Measurements from ENCODE around the gene BAG3. TPM values are rescaled to one million over a fixed set of nuclear protein-coding genes. Genes with fewer than 3 reads are reported as not detected.

Gene BAG3
- total RNA-seq, 2 donors from 2014 or later, result 13.4 to 19.5 TPM

GRCh38 chr10:119653916-119654315 is 2.7 kb downstream of the BAG3 start:
- Histone ChIP-seq H3K27me3 (ENCODE audit: control insufficient read depth, insufficient read depth, low read length, poor library complexity, severe bottlenecking) (peaks cover 10% of the 10 kb centered on the region), H3K4me3 (ENCODE audit: low read length) (peak overlapping the region; percentile 94), H3K36me3 (ENCODE audit: control insufficient read depth, insufficient read depth, low read length) (peaks cover 16% of the 10 kb centered on the region), H3K9me3 (ENCODE audit: control insufficient read depth, low read length) (no peaks in the 10 kb centered on the region), H3K9ac (ENCODE audit: extremely low read depth, low read length, poor library complexity, severe bottlenecking) (no peak overlapping the region), H3K27ac (ENCODE audit: low read depth, low read length) (no peak overlapping the region), H3K4me1 (ENCODE audit: control insufficient read depth, insufficient read depth, low read length) (peaks cover 41% of the 10 kb centered on the region)
- DNase-seq, result no peak
- Mint-ChIP-seq H3K27me3 (ENCODE audit: insufficient read depth) (peaks cover 18% of the 10 kb centered on the region), H3K4me3 (peak overlapping the region; percentile 82), H3K4me1 (peaks cover 54% of the 10 kb centered on the region), H3K9me3 (no peaks in the 10 kb centered on the region), H3K27ac (peak overlapping the region; percentile 18), H3K36me3 (ENCODE audit: low read depth) (peaks cover 6% of the 10 kb centered on the region)
- 69 to 90% methylated on average over 2 of the region's 2 CpGs for WGBS, 2 experiments (ENCODE audit: insufficient coverage in 1 of 2, insufficient read length in 1 of 2)
- TF ChIP-seq CTCF (conservative IDR thresholded peaks at IDR 0.05), result no peak

- WGBS, 2 experiments (ENCODE audit: insufficient coverage in 1 of 2, insufficient read length in 1 of 2), result 85 to 92% methylated on average over 6 of the region's 6 CpGs
- peak overlapping the region; percentile 94 for H3K4me3 ChIP-seq (ENCODE audit: low read length)
- no peak for TF ChIP-seq CTCF (conservative IDR thresholded peaks at IDR 0.05)
- H3K9me3 Mint-ChIP-seq, result no peaks in the 10 kb centered on the region
- peaks cover 54% of the 10 kb centered on the region for H3K4me1 Mint-ChIP-seq
- peaks cover 47% of the 10 kb centered on the region for H3K4me1 ChIP-seq (ENCODE audit: control insufficient read depth, insufficient read depth, low read length)
- peaks cover 10% of the 10 kb centered on the region for H3K27me3 ChIP-seq (ENCODE audit: control insufficient read depth, insufficient read depth, low read length, poor library complexity, severe bottlenecking)
- DNase-seq, result peak; percentile 64
- no peak overlapping the region for H3K9ac ChIP-seq (ENCODE audit: extremely low read depth, low read length, poor library complexity, severe bottlenecking)
- H3K36me3 ChIP-seq (ENCODE audit: control insufficient read depth, insufficient read depth, low read length), result peaks cover 19% of the 10 kb centered on the region
- H3K9me3 ChIP-seq (ENCODE audit: control insufficient read depth, low read length), result no peaks in the 10 kb centered on the region
- peaks cover 20% of the 10 kb centered on the region for H3K27me3 Mint-ChIP-seq (ENCODE audit: insufficient read depth)
- H3K27ac ChIP-seq (ENCODE audit: low read depth, low read length), result no peak overlapping the region
- H3K4me3 Mint-ChIP-seq, result no peak overlapping the region
- peaks cover 10% of the 10 kb centered on the region for H3K36me3 Mint-ChIP-seq (ENCODE audit: low read depth)
- peak overlapping the region; percentile 10 for H3K27ac Mint-ChIP-seq
Measured at GRCh38 chr10:119654540-119654939, 3.4 kb downstream of the BAG3 start.

GRCh38 chr10:119655566-119656001 is 4.4 kb downstream of the BAG3 start:
- H3K9me3 ChIP-seq (ENCODE audit: control insufficient read depth, low read length), result no peaks in the 10 kb centered on the region
- 85 to 89% methylated on average over 10 to 11 of the region's 11 CpGs for WGBS, 2 experiments (ENCODE audit: insufficient coverage in 1 of 2, insufficient read length in 1 of 2)
- H3K36me3 ChIP-seq (ENCODE audit: control insufficient read depth, insufficient read depth, low read length), result peaks cover 19% of the 10 kb centered on the region
- Mint-ChIP-seq H3K4me3 (no peak overlapping the region), H3K27me3 (ENCODE audit: insufficient read depth) (peaks cover 22% of the 10 kb centered on the region), H3K27ac (no peak overlapping the region), H3K36me3 (ENCODE audit: low read depth) (peaks cover 14% of the 10 kb centered on the region), H3K9me3 (no peaks in the 10 kb centered on the region), H3K4me1 (peaks cover 57% of the 10 kb centered on the region)
- no peak for DNase-seq
- peaks cover 6% of the 10 kb centered on the region for H3K27me3 ChIP-seq (ENCODE audit: control insufficient read depth, insufficient read depth, low read length, poor library complexity, severe bottlenecking)
- H3K4me1 ChIP-seq (ENCODE audit: control insufficient read depth, insufficient read depth, low read length), result peaks cover 51% of the 10 kb centered on the region
- TF ChIP-seq CTCF (conservative IDR thresholded peaks at IDR 0.05), result no peak
- H3K9ac ChIP-seq (ENCODE audit: extremely low read depth, low read length, poor library complexity, severe bottlenecking), result no peak overlapping the region
- peak overlapping the region; percentile 94 for H3K4me3 ChIP-seq (ENCODE audit: low read length)
- H3K27ac ChIP-seq (ENCODE audit: low read depth, low read length), result no peak overlapping the region
